ENCODE measurements around the gene TEPSIN.

GRCh38 chr17:81187120-81187519 is 51.7 kb downstream of the TEPSIN start:
- no peak for TF ChIP-seq CTCF (IDR thresholded peaks at IDR 0.05)
- no peak for TF ChIP-seq POLR2A (IDR thresholded peaks at IDR 0.05)
- no peak for TF ChIP-seq POLR2AphosphoS5 (IDR thresholded peaks at IDR 0.05)
- TF ChIP-seq EP300 (IDR thresholded peaks at IDR 0.05; ENCODE audit: low read depth): no peak

Data from transverse colon (tissue), 4 donors.